Heart right ventricle (tissue), 16 donors: ENCODE data around the gene CARM1. TPM values are rescaled to one million over a fixed set of nuclear protein-coding genes. Genes with fewer than 3 reads are reported as not detected.
A peak's percentile ranks its signal among the peaks of the same experiment; 100 is the strongest.

ENCODE experiments used
- ATAC-seq, 8 donors: fragments of 200-7000 bp; cut with Tn5 transposase; one replicate each; pipeline ENCODE4 v1.9.1; 2020; ENCODE audit warnings: mild to moderate bottlenecking in 8 of 8, moderate library complexity in 8 of 8, moderate number of reproducible peaks in 1 of 8
- DNase-seq, 2 donors: peaks; one replicate each; pipeline ENCODE4 v3.0.0-alpha.2; 2020
- H3K27ac ChIP-seq, 10 donors: fragments of 200-600 bp; sonication (generic) in 2 of 10; one replicate each; pipeline versions ENCODE4 v1.5.0 to v1.8.0; 2020 to 2022; ENCODE audit warnings: mild to moderate bottlenecking in 3 of 10
- H3K27me3 ChIP-seq, 7 donors: fragments of 200-600 bp; one replicate each; pipeline ENCODE4 v1.8.0; 2021 to 2022; ENCODE audit warnings: mild to moderate bottlenecking in 2 of 7
- H3K36me3 ChIP-seq, 9 donors: fragments of 200-600 bp; sonication (generic) in 1 of 9; one replicate each; pipeline versions ENCODE4 v1.5.0 to v1.8.0; 2020 to 2022; ENCODE audit warnings: mild to moderate bottlenecking in 2 of 9
- H3K4me1 ChIP-seq, 9 donors: fragments of 200-600 bp; sonication (generic) in 1 of 9; one replicate each; pipeline versions ENCODE4 v1.5.0 to v1.8.0; 2020 to 2022; ENCODE audit warnings: mild to moderate bottlenecking in 4 of 9
- H3K4me3 ChIP-seq, 10 donors: fragments of 200-600 bp; sonication (generic) in 2 of 10; one replicate each; pipeline versions ENCODE4 v1.5.0 to v1.8.0; 2020 to 2022; ENCODE audit warnings: mild to moderate bottlenecking in 7 of 10, moderate library complexity in 2 of 10
- H3K9me3 ChIP-seq, 11 donors: fragments of 200-600 bp in 10 of 11; sonication (generic) in 2 of 11; one replicate each; pipeline versions ENCODE4 v1.5.0 to v1.8.0; 2013 to 2022; ENCODE audit warnings: mild to moderate bottlenecking in 2 of 11, control low read depth in 1 of 11, moderate library complexity in 1 of 11
- CTCF ChIP-seq, 9 donors: fragments of 200-600 bp; sonication (generic) in 2 of 9; IDR thresholded peaks; one replicate each; pipeline versions ENCODE4 v1.5.0 to v1.8.0; 2021 to 2022; ENCODE audit warnings: antibody characterized with exemption in 9 of 9, mild to moderate bottlenecking in 5 of 9, moderate library complexity in 1 of 9
- WGBS, 2 donors: extraction: QIAGEN DNeasy Blood & Tissue Kit; methylation state at CpG; one replicate each; pipeline ENCODE4 v1.1.7; 2013; ENCODE audit warnings: inconsistent platforms in 1 of 2; 5-methylcytosine and 5-hydroxymethylcytosine counted together
- intact Hi-C, 10 donors: fragments of 100-400 bp; cut with DNase I; formaldehyde crosslinking; loops; one replicate each; pipeline versions ENCODE4 v1.11.1 to v1.14.2; 2022
- long read RNA-seq, 3 donors: library from polyadenylated mRNA; unstranded; transcript quantifications; one replicate each; pipeline ENCODE4 v2.0.0, GENCODE V29; 2020 to 2021
- polyA plus RNA-seq, 2 donors: library from polyadenylated mRNA; stranded (reverse); fragments of 200-250 nt; gene quantifications; one replicate each; pipeline ENCODE4 v1.2.3, GENCODE V29; 2013
- total RNA-seq, 10 donors: library from RNA; stranded (reverse); fragmentation: NEBNext Ultra II Directional in 3 of 10; extraction: Animal tissue kit (Norgen Biotek cat#: 25700) in 3 of 10; gene quantifications; one replicate each; pipeline versions ENCODE4 v1.2.1 to v1.2.4, GENCODE V29; 2021 to 2023
- donor health status: Arrhythmogenic right ventricular cardiomyopathy.
- donor health status: ischemic (EF 13 %, LVEDD 7.1; RV severe dilation, severe dysfunction).
- donor health status: healthy with polysubstance abuse.
- donor health status: DM: no; HTN: yes; CAD: no.
- donor health status: DM: no; HTN: no; CAD: no.
- donor health status: ischemic (EF 25% LVEDD 6.9; RV normal size, moderate dysfunction).
- donor health status: ischemic (EF 25% LVEDD 5.7; RV mildly dilated, moderate dysfunction).
- donor health status: healthy.
- donor health status: DM: yes; HTN: yes; CAD: no.
- donor health status: Ischemic cardiomyopathy.
- donor health status: ischemic (EF 35%, LVEDD 5.7; RV mildly dilated, moderate dysfunction).
- donor health status: nonischemic (EF 11% LVEDD 7.7; RV severe dilation, severe dysfunction).
- donor health status: DM: yes; HTN: yes; CAD: no.
- donor health status: PGD.
- donor health status: ischemic (EF 29% LVEDD 5.4; RV normal size, mild dysfunction).
- donor health status: nonischemic (EF 23%, LVEDD 6.1; RV moderate dilation, normal function).

The CARM1 gene
- total RNA-seq: 10 to 100 TPM; 25.8 to 45.4 (median 28.8) TPM
- 10 to 100 TPM; 26.2 to 27.4 TPM for polyA plus RNA-seq
- long read RNA-seq, donor 1, transcript CARM1-201 (16 exons, 3,330 nt): major isoform, 11 of 27 reads
- long read RNA-seq, donor 1, partial matches to known transcripts: 2 of 27 reads
- long read RNA-seq, donor 1, other reads (novel, unspliced or antisense): 10 of 27 reads
- long read RNA-seq, donor 2, transcript CARM1-201 (16 exons, 3,330 nt): major isoform, 20 of 36 reads
- long read RNA-seq, donor 2, partial matches to known transcripts: 14 of 36 reads
- long read RNA-seq, donor 2, other reads (novel, unspliced or antisense): 1 of 36 reads
- long read RNA-seq, donor 3, partial matches to known transcripts: 3 of 5 reads
- long read RNA-seq, donor 3, other reads (novel, unspliced or antisense): 2 of 5 reads

GRCh38 chr19:10870955-10871603 is at the start of gene CARM1:
Gene CARM1, plus strand, starts transcription at chr19:10871553. Its CDS starts 150 bp downstream, at chr19:10871703.
- peak; percentile 40 to 88 (median 68) for TF ChIP-seq CTCF (IDR thresholded peaks at IDR 0.05)
- intact Hi-C loops: loop anchor here in 5 of 10 donors (5.0 to 10.0 kb wide), 2 partner anchors 54 to 56 kb away; partner anchors contain the start of genes TIMM29 (in 5 of the 5) and YIPF2 (in 5 of the 5)
- ATAC-seq (peak; percentile 95 to 97 (median 96)), DNase-seq (peak; percentile 99 to 100)
- no peaks in the 10 kb centered on the region for H3K27me3 ChIP-seq
- WGBS, 2 donors: 0 to 1% methylated on average over 59 to 89 of the region's 99 CpGs
- H3K4me1 ChIP-seq: peaks cover 5 to 55% (median 21%) of the 10 kb centered on the region in 9 donors
- peak within 1 kb of the TSS; percentile 55 to 99 (median 70) for H3K4me3 ChIP-seq
- peak within 1 kb of the TSS; percentile 64 to 90 (median 80) for H3K27ac ChIP-seq
- peaks cover 0 to 4% (median 0%) of the 10 kb centered on the region in 9 donors for H3K36me3 ChIP-seq
- H3K9me3 ChIP-seq: no peaks in the 10 kb centered on the region

- H3K4me1 ChIP-seq: peaks cover 0 to 10% (median 0%) of the 10 kb centered on the region in 9 donors
- no peak for DNase-seq
- no peak for TF ChIP-seq CTCF (IDR thresholded peaks at IDR 0.05)
- ATAC-seq: no peak
- no peaks in the 10 kb centered on the region for H3K9me3 ChIP-seq
- H3K27me3 ChIP-seq: no peaks in the 10 kb centered on the region
- H3K4me3 ChIP-seq: no peak overlapping the region
- H3K36me3 ChIP-seq: peaks cover 8 to 100% (median 76%) of the 10 kb centered on the region in 9 donors
- 95 to 97% methylated on average over 12 of the region's 12 CpGs for WGBS, 2 donors
- intact Hi-C loops: loop anchor here in 1 of 10 donors (10.0 kb wide), 1 partner anchor 49 kb away; no protein-coding TSS in a partner anchor
- no peak overlapping the region for H3K27ac ChIP-seq
These were observed 47.7 kb upstream of the CARM1 start for GRCh38 chr19:10823690-10824089.

- H3K36me3 ChIP-seq: peaks cover 8 to 100% (median 80%) of the 10 kb centered on the region in 9 donors
- no peak for TF ChIP-seq CTCF (IDR thresholded peaks at IDR 0.05)
- H3K4me1 ChIP-seq: peaks cover 0 to 1% (median 0%) of the 10 kb centered on the region in 9 donors
- no peak for DNase-seq
- intact Hi-C loops: loop anchor here in 1 of 10 donors (10.0 kb wide), 1 partner anchor 51 kb away; no protein-coding TSS in a partner anchor
- no peak overlapping the region for H3K27ac ChIP-seq
- WGBS, 2 donors: 87 to 89% methylated on average over 7 of the region's 7 CpGs
- H3K4me3 ChIP-seq: no peak overlapping the region
- ATAC-seq: no peak
- H3K27me3 ChIP-seq: no peaks in the 10 kb centered on the region
- H3K9me3 ChIP-seq: no peaks in the 10 kb centered on the region
These were observed 45.1 kb upstream of the CARM1 start for GRCh38 chr19:10826231-10826630.

GRCh38 chr19:10826846-10827245 is 44.5 kb upstream of the CARM1 start:
- WGBS, 2 donors: 89 to 94% methylated on average over 6 of the region's 6 CpGs
- Histone ChIP-seq H3K36me3 (peaks cover 8 to 100% (median 77%) of the 10 kb centered on the region in 9 donors), H3K9me3 (no peaks in the 10 kb centered on the region), H3K4me1 (no peaks in the 10 kb centered on the region), H3K4me3 (no peak overlapping the region), H3K27me3 (no peaks in the 10 kb centered on the region), H3K27ac (no peak overlapping the region)
- intact Hi-C loops: loop anchor here in 1 of 10 donors (10.0 kb wide), 1 partner anchor 52 kb away; no protein-coding TSS in a partner anchor
- TF ChIP-seq CTCF (IDR thresholded peaks at IDR 0.05): no peak
- no peak for DNase-seq
- ATAC-seq: no peak
